ENCODE data around the gene LRP1B.

DNA sequence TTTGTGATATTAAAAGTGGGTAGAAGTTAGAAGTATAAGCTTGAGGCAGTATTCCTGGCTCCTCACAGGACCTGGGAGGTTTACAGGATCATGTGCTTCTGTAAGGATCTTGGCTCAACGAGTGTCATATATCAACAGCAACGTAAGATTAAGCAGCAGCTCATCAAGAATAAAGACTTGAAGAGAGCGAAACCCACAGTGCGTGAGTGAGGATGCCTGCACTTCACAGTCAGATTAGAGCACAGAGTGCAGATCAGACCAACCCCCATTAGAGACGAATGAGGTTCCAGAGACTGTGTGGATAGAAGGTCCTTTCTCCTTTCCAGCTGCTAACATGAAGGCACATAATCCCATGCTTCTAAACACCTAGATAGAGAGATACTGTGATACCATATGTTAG, 1693.9 kb downstream of the LRP1B start:
- TF ChIP-seq, protein P1, sequence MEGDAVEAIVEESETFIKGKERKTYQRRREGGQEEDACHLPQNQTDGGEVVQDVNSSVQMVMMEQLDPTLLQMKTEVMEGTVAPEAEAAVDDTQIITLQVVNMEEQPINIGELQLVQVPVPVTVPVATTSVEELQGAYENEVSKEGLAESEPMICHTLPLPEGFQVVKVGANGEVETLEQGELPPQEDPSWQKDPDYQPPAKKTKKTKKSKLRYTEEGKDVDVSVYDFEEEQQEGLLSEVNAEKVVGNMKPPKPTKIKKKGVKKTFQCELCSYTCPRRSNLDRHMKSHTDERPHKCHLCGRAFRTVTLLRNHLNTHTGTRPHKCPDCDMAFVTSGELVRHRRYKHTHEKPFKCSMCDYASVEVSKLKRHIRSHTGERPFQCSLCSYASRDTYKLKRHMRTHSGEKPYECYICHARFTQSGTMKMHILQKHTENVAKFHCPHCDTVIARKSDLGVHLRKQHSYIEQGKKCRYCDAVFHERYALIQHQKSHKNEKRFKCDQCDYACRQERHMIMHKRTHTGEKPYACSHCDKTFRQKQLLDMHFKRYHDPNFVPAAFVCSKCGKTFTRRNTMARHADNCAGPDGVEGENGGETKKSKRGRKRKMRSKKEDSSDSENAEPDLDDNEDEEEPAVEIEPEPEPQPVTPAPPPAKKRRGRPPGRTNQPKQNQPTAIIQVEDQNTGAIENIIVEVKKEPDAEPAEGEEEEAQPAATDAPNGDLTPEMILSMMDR (IDR thresholded peaks at IDR 0.05; ENCODE audit: low read depth, low read length, poor library complexity, severe bottlenecking): no peak
- no peak for TF ChIP-seq EZH2phosphoT487 (IDR thresholded peaks at IDR 0.05; ENCODE audit: borderline replicate concordance, low read length)
